Activated CD8-positive, alpha-beta memory T cell treated with anti-CD3 and anti-CD28 coated beads, Interleukin-2, amount 50 U/mL, for 24 hours (primary cell): ENCODE results near the gene CMBL.
"Not testable (repeated sequence)": the region's sequence is repeated elsewhere in the genome, so short reads cannot be mapped to it uniquely, and the experiment has no call there.

Source experiments
- DNase-seq: peaks from one replicate; pipeline ENCODE4 v3.0.0-alpha.2; 2020; ENCODE audit errors: extremely low read depth

CMBL gene

GRCh38 chr5:10257870-10258269 is 49.8 kb downstream of the CMBL start:
- no peak for DNase-seq

- no peak for DNase-seq
Measured at GRCh38 chr5:10254686-10255085, 53.0 kb downstream of the CMBL start.

- DNase-seq: no peak
Measured at GRCh38 chr5:10253390-10253789, 54.3 kb downstream of the CMBL start.

- no peak for DNase-seq
Measured at GRCh38 chr5:10251405-10251804, 56.3 kb downstream of the CMBL start.

- no peak for DNase-seq
Measured at GRCh38 chr5:10250806-10251276, 56.9 kb downstream of the CMBL start.

- DNase-seq: peak; percentile 80
Measured at GRCh38 chr5:10249948-10250805, 57.5 kb downstream of the CMBL start, which contains the start of gene CCT5. Gene CCT5 (plus strand): TSS chr5:10250280. CDS start chr5:10250341, 61 bp downstream.

GRCh38 chr5:10248378-10249260 is 59.1 kb downstream of the CMBL start:
- no peak for DNase-seq

GRCh38 chr5:10247217-10247616 is 60.5 kb downstream of the CMBL start:
- not testable (repeated sequence) for DNase-seq

- no peak for DNase-seq
Measured at GRCh38 chr5:10246761-10247160, 60.9 kb downstream of the CMBL start.

GRCh38 chr5:10244342-10244944 is 63.3 kb downstream of the CMBL start:
- DNase-seq: no peak

- no peak for DNase-seq
Measured at GRCh38 chr5:10243660-10244240, 64.0 kb downstream of the CMBL start.

- no peak for DNase-seq
Measured at GRCh38 chr5:10235350-10235749, 72.4 kb downstream of the CMBL start.

- no peak for DNase-seq
Measured at GRCh38 chr5:10233505-10233904, 74.2 kb downstream of the CMBL start.

- DNase-seq: no peak
Measured at GRCh38 chr5:10233011-10233410, 74.7 kb downstream of the CMBL start.

- no peak for DNase-seq
Measured at GRCh38 chr5:10232386-10232785, 75.3 kb downstream of the CMBL start.

- no peak for DNase-seq
Measured at GRCh38 chr5:10229306-10230048, 78.2 kb downstream of the CMBL start.

- no peak for DNase-seq
Measured at GRCh38 chr5:10228288-10228687, 79.4 kb downstream of the CMBL start.
